ENCODE data around the gene DCC. TPM values are rescaled to one million over a fixed set of nuclear protein-coding genes. Genes with fewer than 3 reads are reported as not detected.

The DCC gene
- total and polyA plus RNA-seq, 9 of the 15 experiments (the other 6 are each of a cell fraction or from before 2014, with no cell fraction given), result not detected

GRCh38 chr18:52343731-52344340, 3.8 kb downstream of the DCC start:
- no TSS peak for BruUV-seq (replicated peaks)
- H3K9me3 ChIP-seq (replicated peaks; ENCODE audit: control insufficient read depth, insufficient read depth, low read depth, low read length), result no peaks in the 10 kb centered on the region
- H3K4me3 ChIP-seq, result no peak overlapping the region
- DNase-seq (ENCODE audit: extremely low read depth in 1 of 4, low spot score in 3 of 4), result no peak
- H3K4me2 ChIP-seq (ENCODE audit: insufficient read depth, low read length), result no peak overlapping the region
- intact Hi-C loops (cut with micrococcal nuclease), result no loop called here
- CTCF ChIA-PET (ENCODE audit: low intra/inter-chr PET ratio), result no interaction called here
- H3K79me2 ChIP-seq (ENCODE audit: control insufficient read depth, insufficient read depth, low read length), result no peaks in the 10 kb centered on the region
- no peak for ATAC-seq
- POLR2A ChIA-PET, result no interaction called here
- FAIRE-seq, result no peak
- 4% methylated on average over 4 of the region's 6 CpGs for WGBS (ENCODE audit: insufficient coverage, low coverage, missing lambda C conversion rate)
- H3K9ac ChIP-seq (ENCODE audit: insufficient read depth in 1 of 2, low read depth in 2 of 2, low read length in 2 of 2), result no peak overlapping the region
- no peak overlapping the region for H2AFZ ChIP-seq (ENCODE audit: low read depth, low read length)
- H3K4me1 ChIP-seq (replicated peaks in 1 of 2; ENCODE audit: control insufficient read depth in 2 of 2, insufficient read depth in 2 of 2, low read length in 2 of 2), result no peaks in the 10 kb centered on the region
- no peaks in the 10 kb centered on the region for H3K36me3 ChIP-seq (ENCODE audit: control insufficient read depth, insufficient read depth, low read length)
- H4K20me1 ChIP-seq (replicated peaks; ENCODE audit: control insufficient read depth, insufficient read depth, low read length), result no peaks in the 10 kb centered on the region
- no peak overlapping the region for H3K27ac ChIP-seq (ENCODE audit: extremely low read depth, low read depth, low read length)
- in situ Hi-C loops (cut with MboI), result no loop called here
- no peaks in the 10 kb centered on the region for H3K9me1 ChIP-seq (ENCODE audit: control insufficient read depth, insufficient read depth, low read length)
- TF ChIP-seq SMAD4 (CRISPR knock-in tag; conservative IDR thresholded peaks at IDR 0.05) (no peak), SRSF1 (IDR thresholded peaks at IDR 0.05; ENCODE audit: low read depth, low read length) (no peak), GTF2A2 (tag; IDR thresholded peaks at IDR 0.05) (no peak), PPARD (CRISPR knock-in tag; IDR thresholded peaks at IDR 0.05) (no peak), CREB1 (IDR thresholded peaks at IDR 0.05) (no peak), CREB1 (CRISPR knock-in tag; IDR thresholded peaks at IDR 0.05) (no peak), NR3C1 (CRISPR knock-in tag; IDR thresholded peaks at IDR 0.05) (no peak), HINFP (tag; conservative IDR thresholded peaks at IDR 0.05; ENCODE audit: low read depth) (no peak)
- TF ChIP-seq, protein P1, sequence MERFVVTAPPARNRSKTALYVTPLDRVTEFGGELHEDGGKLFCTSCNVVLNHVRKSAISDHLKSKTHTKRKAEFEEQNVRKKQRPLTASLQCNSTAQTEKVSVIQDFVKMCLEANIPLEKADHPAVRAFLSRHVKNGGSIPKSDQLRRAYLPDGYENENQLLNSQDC (CRISPR knock-in tag; IDR thresholded peaks at IDR 0.05), result no peak
- H3K27me3 ChIP-seq (ENCODE audit: control insufficient read depth in 2 of 2, insufficient read depth in 2 of 2, low read length in 2 of 2), result no peaks in the 10 kb centered on the region

Data from K562 (cell line).